Kidney (tissue), 14 donors: Measurements from ENCODE around the gene SERPINA12. TPM values are rescaled to one million over a fixed set of nuclear protein-coding genes. Genes with fewer than 3 reads are reported as not detected.

ENCODE experiments used
- DNase-seq, 5 donors: peaks; one replicate each; pipeline ENCODE4 v3.0.0-alpha.2; 2013 to 2020
- FAIRE-seq: peaks from 2 replicates; lab custom pipeline; 2012; peaks lifted over from hg19 to GRCh38; lab: Jason Lieb, UNC
- H3K27ac ChIP-seq, 2 donors: one replicate each; pipeline ENCODE4 v1.7.0; 2013; ENCODE audit warnings: low read depth in 2 of 2, low read length in 2 of 2, inconsistent platforms in 1 of 2
- H3K27me3 ChIP-seq: one replicate; pipeline ENCODE4 v1.7.1; 2013; ENCODE audit warnings: low read length, inconsistent platforms; ENCODE audit not compliant: control insufficient read depth, insufficient read depth
- H3K36me3 ChIP-seq, 3 donors: one replicate each; pipeline versions ENCODE4 v1.7.0 to v1.7.1; 2013; ENCODE audit warnings: low read length in 3 of 3, control low read depth in 1 of 3, inconsistent platforms in 1 of 3; ENCODE audit not compliant: insufficient read depth in 3 of 3, control insufficient read depth in 2 of 3
- H3K4me1 ChIP-seq, 3 donors: one replicate each; pipeline versions ENCODE4 v1.7.0 to v1.7.1; 2013; ENCODE audit warnings: low read length in 3 of 3, inconsistent platforms in 1 of 3, low read depth in 1 of 3; ENCODE audit not compliant: control insufficient read depth in 2 of 3, insufficient read depth in 2 of 3
- H3K4me3 ChIP-seq, 3 donors: one replicate each; pipeline versions ENCODE4 v1.7.0 to v1.8.1; 2013; ENCODE audit warnings: low read length in 3 of 3, control low read depth in 1 of 3, inconsistent platforms in 1 of 3
- H3K9ac ChIP-seq, 3 donors: one replicate each; pipeline versions ENCODE4 v1.7.0 to v1.7.1; 2013; ENCODE audit warnings: low read length in 3 of 3, control low read depth in 1 of 3, inconsistent platforms in 1 of 3
- H3K9me3 ChIP-seq, 3 donors: one replicate each; pipeline versions ENCODE4 v1.7.0 to v1.7.1; 2013; ENCODE audit warnings: low read length in 3 of 3, control low read depth in 1 of 3, inconsistent platforms in 1 of 3; ENCODE audit not compliant: control insufficient read depth in 2 of 3, insufficient read depth in 1 of 3
- intact Hi-C: fragments of 100-400 bp; cut with DNase I; formaldehyde crosslinking; loops from one replicate; pipeline ENCODE4 v1.11.1; 2022
- polyA plus RNA-seq: library from polyadenylated mRNA; stranded (reverse); fragments of 350-450 nt; fragmentation: Illumina TruSeq; extraction: RNeasy Lipid Tissue Mini Kit (QIAGEN cat#74804); gene quantifications from one replicate; pipeline ENCODE4 v1.2.3, GENCODE V29; 2014; ENCODE audit warnings: low read depth, low replicate concordance; ENCODE audit not compliant: insufficient read depth
- total RNA-seq: library from RNA; stranded (reverse); fragmentation: NEBNext Ultra II Directional; extraction: Animal tissue kit (Norgen Biotek cat#: 25700); gene quantifications from one replicate; pipeline ENCODE4 v1.2.1, GENCODE V29; 2021
- TF ChIP-seq, protein P1 (sequence below): IDR thresholded peaks from 3 replicates; pipeline ENCODE4 v1.5.1; 2012; ENCODE audit warnings: mild to moderate bottlenecking, moderate library complexity, borderline replicate concordance; ENCODE audit not compliant: insufficient read depth; ENCODE audit errors: extremely low read depth
- donor health status: control.
- donor health status: control.
- donor health status: control.
- donor health status: control.
- donor health status: control.
- donor health status: DM: yes; HTN: yes; CAD: no.
- donor health status: Normal renal cell carcinoma (clear cell type).

Gene SERPINA12
- total and polyA plus RNA-seq, 2 donors from 2014 or later, result not detected

DNA sequence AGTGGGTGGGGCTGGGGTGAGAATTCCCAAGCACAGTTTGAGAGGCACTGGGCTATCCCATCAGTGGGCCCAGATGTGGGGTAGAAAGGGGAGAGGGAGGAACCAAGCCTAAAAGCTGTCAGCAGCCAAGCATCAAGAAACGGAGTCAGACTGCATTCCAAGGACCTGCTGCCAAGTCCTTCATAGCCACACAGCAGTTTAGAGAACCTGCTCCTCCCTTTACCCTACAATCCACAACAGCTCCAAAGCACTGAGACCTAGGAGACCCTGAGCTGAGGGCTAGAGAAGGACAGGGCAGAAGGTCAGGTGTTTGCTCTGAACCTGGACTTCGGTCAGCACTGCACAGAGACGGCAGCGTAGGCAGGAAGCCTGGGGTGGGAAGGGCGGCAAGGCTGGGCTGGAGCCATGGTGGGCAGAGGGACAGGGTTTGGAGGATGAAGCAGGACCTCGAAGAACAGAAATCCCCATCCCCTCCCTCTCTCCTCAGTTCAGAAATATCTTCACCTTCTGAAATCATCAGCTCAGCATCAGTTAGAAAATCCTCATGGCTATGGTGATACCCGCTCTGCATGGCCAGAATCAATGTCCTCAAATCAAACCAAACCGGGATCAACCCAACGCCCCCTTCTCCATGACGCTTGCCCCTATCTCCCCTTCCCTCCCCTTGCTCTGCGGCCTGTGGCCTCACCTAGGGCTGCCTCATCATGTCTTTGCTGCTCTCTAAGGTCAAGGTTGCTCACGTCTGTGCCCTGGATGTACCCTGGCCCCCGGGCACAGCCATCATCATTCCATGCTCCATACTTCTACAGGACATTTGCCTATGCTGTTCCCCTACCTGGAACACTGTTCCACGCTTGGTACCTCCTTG, 39.1 kb upstream of the SERPINA12 start:
- no peaks in the 10 kb centered on the region for H3K4me1 ChIP-seq
- H3K27me3 ChIP-seq, result no peaks in the 10 kb centered on the region
- TF ChIP-seq, protein P1, sequence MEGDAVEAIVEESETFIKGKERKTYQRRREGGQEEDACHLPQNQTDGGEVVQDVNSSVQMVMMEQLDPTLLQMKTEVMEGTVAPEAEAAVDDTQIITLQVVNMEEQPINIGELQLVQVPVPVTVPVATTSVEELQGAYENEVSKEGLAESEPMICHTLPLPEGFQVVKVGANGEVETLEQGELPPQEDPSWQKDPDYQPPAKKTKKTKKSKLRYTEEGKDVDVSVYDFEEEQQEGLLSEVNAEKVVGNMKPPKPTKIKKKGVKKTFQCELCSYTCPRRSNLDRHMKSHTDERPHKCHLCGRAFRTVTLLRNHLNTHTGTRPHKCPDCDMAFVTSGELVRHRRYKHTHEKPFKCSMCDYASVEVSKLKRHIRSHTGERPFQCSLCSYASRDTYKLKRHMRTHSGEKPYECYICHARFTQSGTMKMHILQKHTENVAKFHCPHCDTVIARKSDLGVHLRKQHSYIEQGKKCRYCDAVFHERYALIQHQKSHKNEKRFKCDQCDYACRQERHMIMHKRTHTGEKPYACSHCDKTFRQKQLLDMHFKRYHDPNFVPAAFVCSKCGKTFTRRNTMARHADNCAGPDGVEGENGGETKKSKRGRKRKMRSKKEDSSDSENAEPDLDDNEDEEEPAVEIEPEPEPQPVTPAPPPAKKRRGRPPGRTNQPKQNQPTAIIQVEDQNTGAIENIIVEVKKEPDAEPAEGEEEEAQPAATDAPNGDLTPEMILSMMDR, result no peak
- H3K9me3 ChIP-seq, result peaks cover 0 to 6% (median 0%) of the 10 kb centered on the region in 3 donors
- H3K27ac ChIP-seq, result no peak overlapping the region
- DNase-seq (no peak), FAIRE-seq (no peak)
- H3K4me3 ChIP-seq, result no peak overlapping the region
- intact Hi-C loops, result no loop called here
- no peaks in the 10 kb centered on the region for H3K36me3 ChIP-seq
- H3K9ac ChIP-seq, result no peak overlapping the region

DNA sequence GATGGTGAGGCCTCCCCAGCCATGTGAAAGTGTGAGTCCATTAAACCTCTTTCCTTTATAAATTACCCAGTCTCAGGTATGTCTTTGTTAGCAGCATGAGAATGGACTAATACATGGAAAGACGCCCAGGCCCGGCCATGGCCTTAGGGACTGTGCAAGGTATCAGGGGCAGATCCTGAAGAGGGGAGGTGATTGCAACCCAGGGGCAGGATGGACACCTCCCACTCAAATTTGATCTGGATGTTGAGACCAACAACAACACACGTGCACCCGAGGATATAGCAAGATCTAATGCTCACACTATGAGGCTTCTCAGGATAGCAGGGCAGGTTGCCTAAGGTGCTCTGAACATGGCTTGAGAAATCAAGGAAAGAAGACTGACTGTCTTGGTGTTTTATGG, 38.5 kb upstream of the SERPINA12 start:
- TF ChIP-seq, protein P1, result no peak
- DNase-seq (no peak), FAIRE-seq (no peak)
- Histone ChIP-seq H3K4me1 (no peaks in the 10 kb centered on the region), H3K4me3 (no peak overlapping the region), H3K9ac (no peak overlapping the region), H3K36me3 (no peaks in the 10 kb centered on the region), H3K27me3 (no peaks in the 10 kb centered on the region), H3K9me3 (peaks cover 0 to 6% (median 0%) of the 10 kb centered on the region in 3 donors), H3K27ac (no peak overlapping the region)
- intact Hi-C loops, result no loop called here

DNA sequence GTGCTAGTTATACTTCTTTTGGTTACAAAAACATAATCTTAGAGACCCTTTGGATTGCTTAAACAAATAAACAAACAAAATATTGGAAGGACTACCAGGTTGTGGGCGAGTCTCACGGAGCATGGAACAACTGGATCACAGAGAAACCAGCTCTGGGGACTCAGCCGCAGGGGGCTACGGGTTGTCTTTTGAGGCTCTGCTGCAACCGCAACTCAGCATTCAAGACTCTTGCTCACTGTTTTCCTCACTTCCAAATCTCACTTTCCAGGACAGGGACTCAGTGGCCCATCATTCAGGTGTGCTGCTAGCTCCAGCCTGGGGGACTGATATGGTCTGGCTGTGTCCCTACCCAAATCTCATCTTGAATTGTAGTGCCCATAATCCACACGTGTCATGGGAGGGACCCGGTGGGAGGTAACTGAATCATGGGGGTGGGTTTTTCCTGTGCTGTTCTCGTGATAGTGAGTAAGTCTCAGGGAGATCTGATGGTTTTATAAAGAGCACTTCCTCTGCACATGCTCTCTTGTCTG, 37.9 kb upstream of the SERPINA12 start:
- TF ChIP-seq, protein P1, result no peak
- H3K4me3 ChIP-seq, result no peak overlapping the region
- no peaks in the 10 kb centered on the region for H3K4me1 ChIP-seq
- peaks cover 0 to 6% (median 0%) of the 10 kb centered on the region in 3 donors for H3K9me3 ChIP-seq
- FAIRE-seq, result no peak
- H3K27me3 ChIP-seq, result no peaks in the 10 kb centered on the region
- no peak for DNase-seq
- intact Hi-C loops, result no loop called here
- no peaks in the 10 kb centered on the region for H3K36me3 ChIP-seq
- H3K27ac ChIP-seq, result no peak overlapping the region
- H3K9ac ChIP-seq, result no peak overlapping the region
